Measurements from ENCODE around the gene ZNF587. TPM values are rescaled to one million over a fixed set of nuclear protein-coding genes. Genes with fewer than 3 reads are reported as not detected.
"Not testable (repeated sequence)": the region's sequence is repeated elsewhere in the genome, so short reads cannot be mapped to it uniquely, and the experiment has no call there.

Gene ZNF587
- total RNA-seq, 1 experiment from 2014 or later = 16.3 TPM

GRCh38 chr19:57850553-57851017, 926 bp downstream of the ZNF587 start:
- ChIA-PET CTCF (no interaction called here), POLR2A (ENCODE audit: unreplicated experiment) (interaction anchor here (0.6 kb wide), 1 partner anchor 105 kb away, joined by 7 read pairs; no protein-coding TSS in a partner anchor)
- intact Hi-C loops (cut with micrococcal nuclease) = no loop called here
- no peaks in the 10 kb centered on the region for H3F3A ChIP-seq (ENCODE audit: low read length, unreplicated experiment)
- no peaks in the 10 kb centered on the region for H3K27me3 ChIP-seq (ENCODE audit: low read length)
- H3K4me2 ChIP-seq (ENCODE audit: low read length) = peak overlapping the region; percentile 96
- H3K9me3 ChIP-seq (ENCODE audit: low read length) = no peaks in the 10 kb centered on the region
- peak overlapping the region; percentile 90 for H3K9ac ChIP-seq (ENCODE audit: low read length)
- TF ChIP-seq EZH2 (IDR thresholded peaks at IDR 0.05; ENCODE audit: low read length, unreplicated experiment) (no peak), EZH2phosphoT487 (IDR thresholded peaks at IDR 0.05; ENCODE audit: borderline replicate concordance, low read length) (no peak), CTCF (conservative IDR thresholded peaks at IDR 0.05; ENCODE audit: low read depth, low read length) (no peak)
- H3K9me2 ChIP-seq (replicated peaks; ENCODE audit: low read length) = no peaks in the 10 kb centered on the region
- ATAC-seq (peak; percentile 41), DNase-seq (peak; percentile 73)
- peak overlapping the region; percentile 63 for H3K27ac ChIP-seq (ENCODE audit: low read length)
- 0 out of 2 replicates have a peak, but pooled peaks cover 6% of the 10 kb centered on the region for H3K4me1 ChIP-seq (ENCODE audit: insufficient read depth, low read length)
- BruUV-seq (replicated peaks) = no TSS peak
- peaks cover 51% of the 10 kb centered on the region for H3K79me2 ChIP-seq (ENCODE audit: low read length)
- 0 out of 2 replicates have a peak, but pooled peaks cover 7% of the 10 kb centered on the region for H4K20me1 ChIP-seq (ENCODE audit: low read length)
- H3K36me3 ChIP-seq (ENCODE audit: low read depth, low read length) = peaks cover 43% of the 10 kb centered on the region
- peak overlapping the region; percentile 54 for H2AFZ ChIP-seq (ENCODE audit: low read length)
- H3K4me3 ChIP-seq (ENCODE audit: low read length) = peak overlapping the region; percentile 88

GRCh38 chr19:57851812-57852603, 2.3 kb downstream of the ZNF587 start:
- H3K27me3 ChIP-seq (ENCODE audit: low read length); intact Hi-C loops (cut with micrococcal nuclease); ATAC-seq; CTCF ChIA-PET; POLR2A ChIA-PET (ENCODE audit: unreplicated experiment); H2AFZ ChIP-seq (ENCODE audit: low read length); BruUV-seq (replicated peaks); H3K4me1 ChIP-seq (ENCODE audit: insufficient read depth, low read length); H3K9me2 ChIP-seq (replicated peaks; ENCODE audit: low read length); H3K27ac ChIP-seq (ENCODE audit: low read length); H3K4me2 ChIP-seq (ENCODE audit: low read length); H3K9me3 ChIP-seq (ENCODE audit: low read length); H3K9ac ChIP-seq (ENCODE audit: low read length); DNase-seq; H4K20me1 ChIP-seq (ENCODE audit: low read length); H3F3A ChIP-seq (ENCODE audit: low read length, unreplicated experiment); H3K4me3 ChIP-seq (ENCODE audit: low read length): not testable (repeated sequence)
- peaks cover 46% of the 10 kb centered on the region for H3K36me3 ChIP-seq (ENCODE audit: low read depth, low read length)
- peaks cover 40% of the 10 kb centered on the region for H3K79me2 ChIP-seq (ENCODE audit: low read length)

DNA sequence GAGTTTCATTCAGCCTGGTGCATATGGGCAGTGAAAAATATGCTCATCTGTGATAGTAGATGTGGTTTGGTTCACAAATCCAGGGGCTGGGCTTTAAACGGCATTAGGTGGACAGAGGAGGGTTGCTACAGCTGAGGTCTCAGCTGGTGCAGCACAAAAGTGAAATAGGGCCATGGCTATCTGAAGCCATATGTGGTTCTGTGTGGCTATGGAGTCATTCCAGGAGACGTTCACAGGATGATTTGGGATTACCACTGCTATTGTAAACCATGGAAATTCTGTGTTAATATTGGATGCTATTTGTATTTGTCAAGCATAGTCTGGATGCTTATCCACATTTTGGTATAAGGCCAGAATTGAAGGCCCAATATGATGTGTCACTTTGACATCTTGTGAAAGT, 4.5 kb downstream of the ZNF587 start:
- H3K4me2 ChIP-seq (ENCODE audit: low read length); H3K9ac ChIP-seq (ENCODE audit: low read length); H3F3A ChIP-seq (ENCODE audit: low read length, unreplicated experiment); DNase-seq; H3K4me1 ChIP-seq (ENCODE audit: insufficient read depth, low read length); intact Hi-C loops (cut with micrococcal nuclease); CTCF ChIA-PET; ATAC-seq; H3K9me3 ChIP-seq (ENCODE audit: low read length); H4K20me1 ChIP-seq (ENCODE audit: low read length); H3K9me2 ChIP-seq (replicated peaks; ENCODE audit: low read length); H3K27me3 ChIP-seq (ENCODE audit: low read length); BruUV-seq (replicated peaks); H3K4me3 ChIP-seq (ENCODE audit: low read length); H3K27ac ChIP-seq (ENCODE audit: low read length); H2AFZ ChIP-seq (ENCODE audit: low read length): not testable (repeated sequence)
- Histone ChIP-seq H3K79me2 (ENCODE audit: low read length) (peaks cover 38% of the 10 kb centered on the region), H3K36me3 (ENCODE audit: low read depth, low read length) (peaks cover 59% of the 10 kb centered on the region)
- POLR2A ChIA-PET (ENCODE audit: unreplicated experiment) = interaction anchor here (0.9 kb wide), 1 partner anchor 35 kb away, joined by 12 read pairs; no protein-coding TSS in a partner anchor

DNA sequence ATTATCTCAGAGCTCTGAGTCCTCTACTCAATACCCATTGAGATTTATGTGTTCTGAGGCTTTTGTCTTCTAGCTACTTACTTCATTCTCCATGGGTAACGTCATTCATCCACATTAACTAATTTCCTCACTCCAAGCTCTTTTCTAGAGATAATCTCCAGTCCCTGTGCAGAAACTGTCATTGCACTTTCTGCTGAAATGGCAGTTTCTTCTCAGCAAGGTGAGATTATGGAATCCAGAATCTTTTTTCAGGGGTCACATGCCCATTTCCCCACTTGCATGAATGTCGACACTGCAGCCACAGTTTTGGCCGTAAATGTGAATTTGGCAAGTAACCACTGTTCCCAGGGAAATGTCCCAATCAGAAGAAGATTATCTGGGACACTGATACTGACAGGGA, 12.7 kb downstream of the ZNF587 start:
- H3K27ac ChIP-seq (ENCODE audit: low read length); H3K79me2 ChIP-seq (ENCODE audit: low read length); H2AFZ ChIP-seq (ENCODE audit: low read length); intact Hi-C loops (cut with micrococcal nuclease); H3K4me3 ChIP-seq (ENCODE audit: low read length); H4K20me1 ChIP-seq (ENCODE audit: low read length); H3K27me3 ChIP-seq (ENCODE audit: low read length); H3K4me2 ChIP-seq (ENCODE audit: low read length); H3K9me2 ChIP-seq (replicated peaks; ENCODE audit: low read length); DNase-seq; POLR2A ChIA-PET (ENCODE audit: unreplicated experiment); H3K9ac ChIP-seq (ENCODE audit: low read length); H3K4me1 ChIP-seq (ENCODE audit: insufficient read depth, low read length); CTCF ChIA-PET; ATAC-seq; H3F3A ChIP-seq (ENCODE audit: low read length, unreplicated experiment): not testable (repeated sequence)
- Histone ChIP-seq H3K36me3 (ENCODE audit: low read depth, low read length) (peaks cover 89% of the 10 kb centered on the region), H3K9me3 (ENCODE audit: low read length) (peaks cover 16% of the 10 kb centered on the region)
- TSS peak; percentile 1 for BruUV-seq (replicated peaks)
